Neural cell (in vitro differentiated cells): ENCODE measurements around the gene FBXL17. TPM values are rescaled to one million over a fixed set of nuclear protein-coding genes. Genes with fewer than 3 reads are reported as not detected.

Source experiments
- H2AFZ ChIP-seq: fragments of 200-600, 300-800 bp; sonication (generic), shearing (Covaris generic); 2 replicates; pipeline ENCODE4 v1.6.0; 2014; ENCODE audit warnings: low read depth, mild to moderate bottlenecking, antibody characterized with exemption, low read length, moderate library complexity
- H3F3A ChIP-seq: fragments of 200-600 bp; shearing (Covaris generic); 2 replicates; pipeline ENCODE4 v1.6.1; 2016; ENCODE audit warnings: mild to moderate bottlenecking, moderate library complexity, mixed read lengths, antibody characterized with exemption, low read length; ENCODE audit not compliant: insufficient read depth, poor library complexity, severe bottlenecking
- H3K27ac ChIP-seq: fragments of 200-600, 300-800 bp; sonication (generic), shearing (Covaris generic); 2 replicates; pipeline ENCODE4 v1.5.1; 2014; ENCODE audit warnings: mild to moderate bottlenecking, low read length, moderate library complexity
- H3K27me3 ChIP-seq: fragments of 300-800, 200-600 bp; sonication (generic), shearing (Covaris generic); 2 replicates; pipeline ENCODE4 v1.6.0; 2014; ENCODE audit warnings: mild to moderate bottlenecking, low read depth, low read length, moderate library complexity; ENCODE audit not compliant: insufficient read depth
- H3K36me3 ChIP-seq: fragments of 300-800, 200-600 bp; sonication (generic), shearing (Covaris generic); 2 replicates; pipeline ENCODE4 v1.5.1; 2014; ENCODE audit warnings: mild to moderate bottlenecking, antibody characterized with exemption, low read length, moderate library complexity; ENCODE audit not compliant: insufficient read depth
- H3K4me2 ChIP-seq: fragments of 300-800, 200-600 bp; sonication (generic), shearing (Covaris generic); 2 replicates; pipeline ENCODE4 v1.6.0; 2014; ENCODE audit warnings: mild to moderate bottlenecking, low read length
- H3K4me3 ChIP-seq: fragments of 300-800, 200-600 bp; sonication (generic), shearing (Covaris generic); 2 replicates; pipeline ENCODE4 v1.5.1; 2014; ENCODE audit warnings: mild to moderate bottlenecking, low read length, moderate library complexity
- H3K79me2 ChIP-seq: fragments of 200-600 bp; shearing (Covaris generic); replicated peaks from 2 replicates; pipeline ENCODE4 v1.6.0; 2014; ENCODE audit warnings: mild to moderate bottlenecking, low read length, moderate library complexity; ENCODE audit not compliant: insufficient read depth
- H3K9ac ChIP-seq: fragments of 300-800, 200-600 bp; sonication (generic), shearing (Covaris generic); 2 replicates; pipeline ENCODE4 v1.6.1; 2016; ENCODE audit warnings: mild to moderate bottlenecking, low read length, mixed read lengths
- H3K9me2 ChIP-seq: fragments of 200-600 bp; shearing (Covaris generic); 2 replicates; pipeline ENCODE4 v1.6.1; 2016; ENCODE audit warnings: mild to moderate bottlenecking, low read length, mixed read lengths; ENCODE audit not compliant: insufficient read depth
- H3K9me3 ChIP-seq: fragments of 200-600, 300-800 bp; sonication (generic), shearing (Covaris generic); 2 replicates; pipeline ENCODE4 v1.6.1; 2016; ENCODE audit warnings: mild to moderate bottlenecking, mixed run types, low read length, moderate library complexity, mixed read lengths
- H4K20me1 ChIP-seq: fragments of 200-600 bp; shearing (Covaris generic); 2 replicates; pipeline ENCODE4 v1.6.1; 2016; ENCODE audit warnings: mild to moderate bottlenecking, mixed run types; ENCODE audit not compliant: insufficient read depth
- EP300 ChIP-seq: fragments of 450-650 bp; conservative IDR thresholded peaks from 2 replicates; pipeline ENCODE4 v1.6.1; 2014; ENCODE audit warnings: antibody characterized with exemption, mild to moderate bottlenecking, moderate library complexity; ENCODE audit not compliant: poor library complexity, severe bottlenecking
- EZH2 ChIP-seq: fragments of 200-600, 300-800 bp; shearing (Covaris generic), sonication (generic); IDR thresholded peaks from 2 replicates; pipeline ENCODE4 v1.6.1; 2014; ENCODE audit warnings: antibody characterized with exemption, low read length, borderline replicate concordance, mild to moderate bottlenecking; ENCODE audit not compliant: insufficient read depth, poor library complexity, severe bottlenecking
- MXI1 ChIP-seq: fragments of 450-650 bp; conservative IDR thresholded peaks from 2 replicates; pipeline ENCODE4 v1.6.1; 2014; ENCODE audit warnings: antibody characterized with exemption, mild to moderate bottlenecking; ENCODE audit not compliant: poor library complexity, severe bottlenecking
- POLR2AphosphoS5 ChIP-seq: IDR thresholded peaks from 2 replicates; pipeline ENCODE4 v1.6.1; 2012
- RAD21 ChIP-seq: fragments of 450-650 bp; conservative IDR thresholded peaks from 2 replicates; pipeline ENCODE4 v1.6.1; 2014; ENCODE audit warnings: antibody characterized with exemption, mild to moderate bottlenecking, moderate library complexity
- REST ChIP-seq: IDR thresholded peaks from 2 replicates; pipeline ENCODE4 v1.6.1; 2012; ENCODE audit warnings: borderline replicate concordance
- SMC3 ChIP-seq: fragments of 450-650 bp; conservative IDR thresholded peaks from 2 replicates; pipeline ENCODE4 v1.6.1; 2014; ENCODE audit warnings: antibody characterized with exemption, mild to moderate bottlenecking, moderate library complexity; ENCODE audit not compliant: poor library complexity
- TAF1 ChIP-seq: IDR thresholded peaks from 2 replicates; pipeline ENCODE4 v1.6.1; 2012; ENCODE audit warnings: low read depth
- polyA plus RNA-seq: library from polyadenylated mRNA; depleted of rRNA; stranded (reverse); fragments of >200 nt; gene quantifications from 2 replicates; pipeline ENCODE4 v1.2.3, GENCODE V29; 2014
- TF ChIP-seq, protein P1 (sequence below): fragments of 450-650 bp; IDR thresholded peaks from 2 replicates; pipeline ENCODE4 v1.5.1; 2014; ENCODE audit warnings: antibody characterized with exemption, mild to moderate bottlenecking, moderate library complexity; ENCODE audit not compliant: poor library complexity, severe bottlenecking

Gene FBXL17
- polyA plus RNA-seq, 1 donor from 2014 or later = 19.6 TPM

- Histone ChIP-seq H3K4me3 (no peak overlapping the region), H3K27me3 (no peaks in the 10 kb centered on the region), H3K9me3 (no peaks in the 10 kb centered on the region), H4K20me1 (no peaks in the 10 kb centered on the region), H3K9me2 (no peaks in the 10 kb centered on the region), H3K4me2 (no peak overlapping the region), H3K36me3 (no peaks in the 10 kb centered on the region), H3K9ac (no peak overlapping the region), H3K27ac (peak overlapping the region; percentile 42), H3F3A (no peaks in the 10 kb centered on the region), H3K79me2 (no peaks in the 10 kb centered on the region), H2AFZ (no peak overlapping the region)
- TF ChIP-seq, protein P1, sequence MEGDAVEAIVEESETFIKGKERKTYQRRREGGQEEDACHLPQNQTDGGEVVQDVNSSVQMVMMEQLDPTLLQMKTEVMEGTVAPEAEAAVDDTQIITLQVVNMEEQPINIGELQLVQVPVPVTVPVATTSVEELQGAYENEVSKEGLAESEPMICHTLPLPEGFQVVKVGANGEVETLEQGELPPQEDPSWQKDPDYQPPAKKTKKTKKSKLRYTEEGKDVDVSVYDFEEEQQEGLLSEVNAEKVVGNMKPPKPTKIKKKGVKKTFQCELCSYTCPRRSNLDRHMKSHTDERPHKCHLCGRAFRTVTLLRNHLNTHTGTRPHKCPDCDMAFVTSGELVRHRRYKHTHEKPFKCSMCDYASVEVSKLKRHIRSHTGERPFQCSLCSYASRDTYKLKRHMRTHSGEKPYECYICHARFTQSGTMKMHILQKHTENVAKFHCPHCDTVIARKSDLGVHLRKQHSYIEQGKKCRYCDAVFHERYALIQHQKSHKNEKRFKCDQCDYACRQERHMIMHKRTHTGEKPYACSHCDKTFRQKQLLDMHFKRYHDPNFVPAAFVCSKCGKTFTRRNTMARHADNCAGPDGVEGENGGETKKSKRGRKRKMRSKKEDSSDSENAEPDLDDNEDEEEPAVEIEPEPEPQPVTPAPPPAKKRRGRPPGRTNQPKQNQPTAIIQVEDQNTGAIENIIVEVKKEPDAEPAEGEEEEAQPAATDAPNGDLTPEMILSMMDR = no peak
- TF ChIP-seq REST (no peak), EP300 (peak; percentile 16), TAF1 (no peak), POLR2AphosphoS5 (peak; percentile 69)
These were observed 431.1 kb downstream of the FBXL17 start for GRCh38 chr5:107950776-107951175.

GRCh38 chr5:107949688-107950341 is 432.1 kb downstream of the FBXL17 start:
- Histone ChIP-seq H3K27me3 (no peaks in the 10 kb centered on the region), H3K27ac (no peak overlapping the region), H2AFZ (no peak overlapping the region), H3K79me2 (no peaks in the 10 kb centered on the region), H3K9me3 (no peaks in the 10 kb centered on the region), H3K36me3 (no peaks in the 10 kb centered on the region), H3K9ac (no peak overlapping the region), H3K9me2 (no peaks in the 10 kb centered on the region), H3K4me3 (no peak overlapping the region), H3K4me2 (no peak overlapping the region), H3F3A (no peaks in the 10 kb centered on the region), H4K20me1 (no peaks in the 10 kb centered on the region)
- TF ChIP-seq SMC3 = no peak

GRCh38 chr5:107948377-107948776 is 433.5 kb downstream of the FBXL17 start:
- TF ChIP-seq, protein P1 = no peak
- TF ChIP-seq TAF1 = no peak
- TF ChIP-seq RAD21 = no peak
- TF ChIP-seq POLR2AphosphoS5 = no peak
- TF ChIP-seq EZH2 = no peak
- no peak for TF ChIP-seq MXI1
- TF ChIP-seq SMC3 = no peak
- TF ChIP-seq EP300 = no peak
- TF ChIP-seq REST = no peak
- Histone ChIP-seq H3K9ac (no peak overlapping the region), H3F3A (no peaks in the 10 kb centered on the region), H3K36me3 (no peaks in the 10 kb centered on the region), H3K79me2 (no peaks in the 10 kb centered on the region), H3K4me2 (no peak overlapping the region), H3K9me2 (no peaks in the 10 kb centered on the region), H3K27me3 (no peaks in the 10 kb centered on the region), H3K9me3 (no peaks in the 10 kb centered on the region), H3K4me3 (no peak overlapping the region), H2AFZ (no peak overlapping the region), H4K20me1 (no peaks in the 10 kb centered on the region), H3K27ac (no peak overlapping the region)
